Suprapubic skin (tissue), 4 donors: ENCODE data around the gene POU2AF1. TPM values are rescaled to one million over a fixed set of nuclear protein-coding genes. Genes with fewer than 3 reads are reported as not detected.

Source experiments
- DNase-seq, 2 donors: peaks; one replicate each; pipeline ENCODE4 v3.0.0-alpha.2; 2019; ENCODE audit warnings: low spot score in 2 of 2
- H3K27ac ChIP-seq: fragments of 200-600 bp; sonication (generic); one replicate; pipeline ENCODE4 v1.5.1; 2019
- H3K27me3 ChIP-seq: fragments of 200-600 bp; sonication (generic); one replicate; pipeline ENCODE4 v1.5.1; 2019
- H3K36me3 ChIP-seq: fragments of 200-600 bp; sonication (generic); one replicate; pipeline ENCODE4 v1.5.1; 2019
- H3K4me1 ChIP-seq: fragments of 200-600 bp; sonication (generic); one replicate; pipeline ENCODE4 v1.5.1; 2019
- H3K4me3 ChIP-seq: fragments of 200-600 bp; sonication (generic); one replicate; pipeline ENCODE4 v1.5.1; 2019; ENCODE audit warnings: mild to moderate bottlenecking
- H3K9me3 ChIP-seq: fragments of 200-600 bp; sonication (generic); one replicate; pipeline ENCODE4 v1.5.1; 2019
- CTCF ChIP-seq, 2 donors: fragments of 200-600 bp in 1 of 2; fragments of 450-650 bp in 1 of 2; sonication (generic) in 1 of 2; IDR thresholded peaks; one replicate each; pipeline ENCODE4 v1.5.1; 2016 to 2019; ENCODE audit warnings: antibody characterized with exemption in 2 of 2, mild to moderate bottlenecking in 1 of 2, moderate library complexity in 1 of 2
- EP300 ChIP-seq: sonication (generic); formaldehyde crosslinking; IDR thresholded peaks from one replicate; pipeline ENCODE4 v1.6.1; 2017; ENCODE audit warnings: antibody characterized with exemption
- POLR2A ChIP-seq, 2 donors: fragments of 450-650 bp; IDR thresholded peaks; one replicate each; pipeline ENCODE4 v1.6.1; 2017; ENCODE audit warnings: antibody characterized with exemption in 2 of 2, mild to moderate bottlenecking in 2 of 2, moderate library complexity in 2 of 2
- POLR2AphosphoS5 ChIP-seq, 3 donors: sonication (generic); formaldehyde crosslinking; IDR thresholded peaks; one replicate each; pipeline ENCODE4 v1.6.1; 2017; ENCODE audit warnings: antibody characterized with exemption in 3 of 3
- WGBS: methylation state at CpG from one replicate; pipeline ENCODE4 v1.1.5; 2018; 5-methylcytosine and 5-hydroxymethylcytosine counted together
- total RNA-seq, 4 donors: library from RNA; depleted of rRNA; stranded (reverse); fragments of >200 nt; gene quantifications; one replicate each; pipeline ENCODE4 v1.1.0, GENCODE V29; 2016

POU2AF1 gene
- total RNA-seq, 4 donors from 2014 or later, result not detected

GRCh38 chr11:111327908-111328624, 51.0 kb downstream of the POU2AF1 start:
- TF ChIP-seq EP300 (no peak), POLR2AphosphoS5 (IDR thresholded peaks at IDR 0.05) (no peak), CTCF (IDR thresholded peaks at IDR 0.05) (no peak)
- Histone ChIP-seq H3K4me3 (no peak overlapping the region), H3K27me3 (no peaks in the 10 kb centered on the region), H3K9me3 (no peaks in the 10 kb centered on the region), H3K4me1 (peaks cover 45% of the 10 kb centered on the region), H3K36me3 (no peaks in the 10 kb centered on the region), H3K27ac (no peak overlapping the region)
- DNase-seq, result no peak
- WGBS, result 63% methylated on average over 7 of the region's 8 CpGs

GRCh38 chr11:111326824-111327223, 52.3 kb downstream of the POU2AF1 start:
- Histone ChIP-seq H3K36me3 (no peaks in the 10 kb centered on the region), H3K4me1 (peaks cover 45% of the 10 kb centered on the region), H3K9me3 (no peaks in the 10 kb centered on the region), H3K27ac (no peak overlapping the region), H3K4me3 (no peak overlapping the region), H3K27me3 (no peaks in the 10 kb centered on the region)
- no peak for DNase-seq
- WGBS, result 83% methylated on average over 4 of the region's 4 CpGs
- TF ChIP-seq EP300 (no peak), POLR2A (IDR thresholded peaks at IDR 0.05) (no peak), POLR2AphosphoS5 (IDR thresholded peaks at IDR 0.05) (no peak), CTCF (IDR thresholded peaks at IDR 0.05) (no peak)

- Histone ChIP-seq H3K36me3 (no peaks in the 10 kb centered on the region), H3K27ac (no peak overlapping the region), H3K4me3 (no peak overlapping the region), H3K9me3 (no peaks in the 10 kb centered on the region), H3K27me3 (no peaks in the 10 kb centered on the region), H3K4me1 (peaks cover 37% of the 10 kb centered on the region)
- WGBS, result 91% methylated on average over 5 of the region's 5 CpGs
- no peak for TF ChIP-seq EP300
- TF ChIP-seq CTCF (IDR thresholded peaks at IDR 0.05), result no peak
- TF ChIP-seq POLR2A (IDR thresholded peaks at IDR 0.05), result no peak
- TF ChIP-seq POLR2AphosphoS5 (IDR thresholded peaks at IDR 0.05), result no peak
- no peak for DNase-seq
These were observed 53.8 kb downstream of the POU2AF1 start for GRCh38 chr11:111325259-111325658.

- 19% methylated on average over 5 of the region's 5 CpGs for WGBS
- H3K27me3 ChIP-seq, result peaks cover 2% of the 10 kb centered on the region
- H3K4me1 ChIP-seq, result peaks cover 28% of the 10 kb centered on the region
- H3K4me3 ChIP-seq, result no peak overlapping the region
- no peak for DNase-seq
- no peak overlapping the region for H3K27ac ChIP-seq
- TF ChIP-seq EP300 (no peak), POLR2A (IDR thresholded peaks at IDR 0.05) (no peak), POLR2AphosphoS5 (IDR thresholded peaks at IDR 0.05) (no peak), CTCF (IDR thresholded peaks at IDR 0.05) (no peak)
- H3K36me3 ChIP-seq, result no peaks in the 10 kb centered on the region
- no peaks in the 10 kb centered on the region for H3K9me3 ChIP-seq
These were observed 54.8 kb downstream of the POU2AF1 start for GRCh38 chr11:111324277-111324720.

- Histone ChIP-seq H3K36me3 (no peaks in the 10 kb centered on the region), H3K27me3 (peaks cover 3% of the 10 kb centered on the region), H3K9me3 (no peaks in the 10 kb centered on the region), H3K4me1 (peaks cover 12% of the 10 kb centered on the region), H3K4me3 (no peak overlapping the region), H3K27ac (no peak overlapping the region)
- WGBS, result 95% methylated on average over 2 of the region's 2 CpGs
- DNase-seq, result no peak
- TF ChIP-seq CTCF (IDR thresholded peaks at IDR 0.05) (no peak), POLR2A (IDR thresholded peaks at IDR 0.05) (no peak)
These were observed 56.5 kb downstream of the POU2AF1 start for GRCh38 chr11:111322534-111322933.
